SK-N-SH (cell line): ENCODE data around the gene MAN1A1.

Experiments used
- EZH2phosphoT487 ChIP-seq: fragments of 200-600 bp; sonication (generic); IDR thresholded peaks from 2 replicates; pipeline ENCODE4 v1.6.1; 2017; ENCODE audit warnings: low read depth, mixed run types, mild to moderate bottlenecking, antibody characterized with exemption, moderate library complexity, borderline replicate concordance
- FOXM1 ChIP-seq: IDR thresholded peaks from 2 replicates; pipeline ENCODE4 v1.4.0; 2012; ENCODE audit warnings: low read depth, mild to moderate bottlenecking
- MAX ChIP-seq: IDR thresholded peaks from 2 replicates; pipeline ENCODE4 v1.4.0; 2012; ENCODE audit warnings: low read depth
- MXI1 ChIP-seq: IDR thresholded peaks from 2 replicates; pipeline ENCODE4 v1.6.1; 2012; ENCODE audit warnings: mild to moderate bottlenecking, low read depth, low read length, improper control_type of control experiment
- POLR2AphosphoS5 ChIP-seq: IDR thresholded peaks from 2 replicates; pipeline ENCODE4 v1.6.1; 2012; ENCODE audit warnings: low read depth, low read length

GRCh38 chr6:119196715-119197114 is 152.8 kb downstream of the MAN1A1 start:
- TF ChIP-seq MXI1: no peak; the same call in 1 of the 2 replicates
- no peak for TF ChIP-seq FOXM1
- peak; percentile 30; the same call in 1 of the 2 replicates for TF ChIP-seq POLR2AphosphoS5
- no peak for TF ChIP-seq EZH2phosphoT487
- no peak for TF ChIP-seq MAX
